K562 treated with DMSO at 1 percent for 12 hours (cell line): ENCODE results near the gene KCNIP2. TPM values are rescaled to one million over a fixed set of nuclear protein-coding genes. Genes with fewer than 3 reads are reported as not detected.

ENCODE experiments used
- total RNA-seq: library from RNA; unstranded; fragments of 300-600 nt; gene quantifications from 2 replicates; pipeline ENCODE4 v1.2.3, GENCODE V29; 2022; ENCODE audit not compliant: insufficient read depth

KCNIP2 gene
- total RNA-seq: 2.5 and 17.8 TPM in 2 replicates

DNA sequence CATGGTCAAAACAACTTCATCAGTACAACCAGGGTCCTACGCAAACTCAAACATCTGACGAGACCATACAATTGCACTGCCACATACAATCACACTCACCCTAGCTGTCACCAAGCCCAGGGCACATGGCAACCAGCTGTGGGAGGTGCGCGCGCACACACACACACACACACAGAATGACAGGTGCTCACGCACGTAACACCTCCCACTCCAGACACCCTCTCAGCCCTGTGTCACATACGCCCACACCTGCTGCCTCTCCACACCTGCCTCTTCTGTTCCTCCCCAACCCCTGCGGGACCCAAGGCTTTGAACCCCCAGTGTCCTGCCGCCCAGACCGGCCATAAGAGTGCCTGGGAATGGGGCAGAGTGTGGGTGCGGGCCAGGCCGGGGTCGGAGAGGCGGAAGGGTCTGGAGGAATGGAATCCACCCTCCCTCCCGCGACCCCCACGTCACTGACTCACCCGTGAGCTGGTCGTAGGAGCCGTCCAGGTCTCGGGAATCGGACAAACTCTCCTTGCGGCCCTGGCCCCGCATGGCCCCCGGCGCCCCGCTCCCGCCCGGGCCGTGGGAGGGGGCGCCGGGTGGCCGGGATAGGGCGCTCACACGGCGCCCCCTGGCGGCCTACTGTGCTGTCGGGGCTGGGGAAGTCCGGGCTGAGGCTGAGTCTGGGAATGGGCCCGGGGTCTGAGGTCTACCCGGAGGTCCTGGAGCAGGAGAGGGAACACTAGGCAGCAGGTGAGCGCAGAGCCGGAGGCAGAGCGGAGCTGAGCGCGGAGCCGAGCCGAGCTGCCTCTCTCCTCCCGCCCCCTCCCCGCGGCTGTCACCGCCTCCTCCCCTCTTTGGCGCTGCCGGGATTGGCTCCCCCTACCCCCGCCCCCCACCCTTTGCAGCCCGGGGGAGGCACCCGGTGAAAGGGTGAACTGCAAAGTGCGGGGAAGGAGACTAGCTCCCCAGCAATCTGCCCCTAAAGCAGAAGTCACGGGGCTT, at the start of gene KCNIP2:
KCNIP2 (minus strand) TSS at position 769 of the 990 bp plus-strand sequence; CDS start at position 537, 232 bp downstream.

DNA sequence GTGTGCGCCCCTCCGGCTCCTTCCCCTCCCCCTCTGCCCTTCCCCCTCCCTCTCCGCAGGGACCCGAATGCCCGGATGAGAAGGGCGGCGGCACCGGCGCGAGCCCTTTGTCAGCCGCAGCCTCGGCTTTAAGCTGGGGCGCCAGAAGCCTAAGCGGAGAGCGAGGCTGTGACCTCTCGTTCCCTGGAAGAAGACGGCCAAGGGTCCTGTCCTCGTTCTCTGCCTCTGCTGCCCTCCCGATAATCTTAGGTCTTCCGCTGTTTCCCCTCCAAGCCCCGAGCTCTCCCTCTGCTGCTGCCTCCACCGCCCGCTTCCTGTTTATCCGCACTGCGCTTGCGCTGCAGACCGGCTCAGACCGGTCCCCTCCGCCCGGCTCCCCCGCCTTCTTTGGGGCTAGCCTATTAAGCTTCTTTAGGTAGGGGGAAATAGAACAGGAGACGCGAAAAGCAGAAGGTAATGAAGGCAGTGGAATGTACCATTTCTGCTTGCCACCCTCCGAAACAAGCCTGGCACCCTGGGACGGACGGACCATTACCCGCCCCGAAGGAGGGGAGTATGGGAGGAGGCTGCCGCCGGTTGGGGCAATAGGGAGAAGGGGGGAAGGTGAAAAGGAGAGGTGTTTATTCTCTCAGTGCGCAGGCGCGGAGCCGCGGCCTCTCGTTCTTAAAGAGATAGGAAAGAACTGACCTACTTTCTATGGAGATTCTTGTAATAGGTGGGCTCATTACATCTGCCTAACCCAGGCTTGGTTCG, 25.3 kb downstream of the KCNIP2 start, which contains the start of gene OGA:
OGA (minus strand) TSS at position 326 of the 753 bp plus-strand sequence. CDS start 422 bp downstream, outside the sequence.

DNA sequence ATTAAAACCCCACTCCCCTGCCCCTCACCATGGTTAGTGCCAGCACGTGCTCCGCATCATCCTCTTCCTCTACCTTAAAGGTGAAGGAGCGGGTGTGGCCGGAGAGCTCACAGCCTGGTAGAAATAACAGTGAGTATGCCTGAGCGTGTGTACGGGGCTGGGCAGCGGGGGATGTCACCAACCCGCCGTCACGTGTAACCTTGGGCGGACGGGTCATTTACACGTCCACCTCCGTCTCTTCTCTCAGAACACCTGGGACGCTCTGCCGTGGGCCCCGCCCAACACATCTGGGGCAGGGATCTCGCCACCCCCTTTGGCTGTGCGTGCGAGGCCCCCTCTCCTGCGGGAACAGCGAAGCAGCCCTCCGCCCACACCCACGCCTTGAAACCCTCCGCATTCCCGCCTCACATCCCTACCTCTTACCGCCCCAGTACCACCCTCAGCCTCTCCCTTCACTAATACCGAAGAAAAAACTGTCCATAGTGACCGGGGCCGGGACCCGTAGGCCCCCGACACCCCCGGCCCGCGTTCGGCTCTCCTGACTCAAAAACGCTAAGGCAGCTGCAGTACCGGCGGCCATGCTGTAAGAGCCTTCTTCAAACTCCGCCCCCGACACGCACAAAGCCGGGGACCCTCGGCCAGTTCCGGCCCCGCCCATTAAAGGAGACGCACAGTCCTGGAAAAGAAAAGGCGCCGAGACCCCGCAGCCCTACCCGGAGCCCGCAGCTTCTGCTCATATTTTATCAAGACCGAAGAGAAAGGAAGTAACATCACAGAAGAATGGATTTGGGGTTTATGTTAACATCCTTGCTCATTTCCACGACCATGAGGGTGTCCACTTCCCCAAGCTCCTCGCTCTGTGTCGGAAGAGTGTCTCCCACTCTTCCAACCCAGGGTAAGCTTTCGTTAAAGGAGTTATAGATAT, 60.5 kb downstream of the KCNIP2 start, which contains the start of gene NPM3:
NPM3 (minus strand) TSS at position 636 of the 925 bp plus-strand sequence; CDS start at position 580, 56 bp downstream.

Other genes starting within 250 kb of the KCNIP2 start
- gene FBXW4, start 148.6 kb downstream of the KCNIP2 start, total RNA-seq: 14.2 and 17.6 TPM in 2 replicates
- gene FGF8, start 67.7 kb downstream of the KCNIP2 start, total RNA-seq: not detected in 2 replicates
- 57.9 and 86.4 TPM in 2 replicates for gene NPM3, start 60.4 kb downstream of the KCNIP2 start, total RNA-seq
- 15.0 and 62.9 TPM in 2 replicates for gene OGA, start 25.4 kb downstream of the KCNIP2 start, total RNA-seq
- gene ARMH3, start 212.4 kb upstream of the KCNIP2 start, total RNA-seq: not detected in 2 replicates
- gene HPS6, start 221.5 kb upstream of the KCNIP2 start, total RNA-seq: 12.0 and 14.6 TPM in 2 replicates